GM04504 (cell line): Measurements from ENCODE around the gene LARGE1.
A peak's percentile ranks its signal among the peaks of the same experiment; 100 is the strongest.
"Not testable (repeated sequence)": the region's sequence is repeated elsewhere in the genome, so short reads cannot be mapped to it uniquely, and the experiment has no call there.

Experiments used
- DNase-seq: peaks from one replicate; pipeline ENCODE4 v3.0.0-alpha.2; 2012; ENCODE audit warnings: low read depth

Gene LARGE1

GRCh38 chr22:33474587-33474986 lies 445.7 kb downstream of the LARGE1 start:
- no peak for DNase-seq

GRCh38 chr22:33472462-33473344 lies 447.6 kb downstream of the LARGE1 start:
- DNase-seq = no peak

GRCh38 chr22:33470456-33470855 lies 449.8 kb downstream of the LARGE1 start:
- DNase-seq = no peak

- DNase-seq = no peak
Observed at GRCh38 chr22:33467620-33468095, 452.6 kb downstream of the LARGE1 start.

- DNase-seq = no peak
Observed at GRCh38 chr22:33467080-33467479, 453.2 kb downstream of the LARGE1 start.

GRCh38 chr22:33465554-33465953 lies 454.7 kb downstream of the LARGE1 start:
- no peak for DNase-seq

GRCh38 chr22:33464698-33465097 lies 455.6 kb downstream of the LARGE1 start:
- DNase-seq = no peak

GRCh38 chr22:33461698-33462434 lies 458.4 kb downstream of the LARGE1 start:
- no peak for DNase-seq

GRCh38 chr22:33461245-33461644 lies 459.0 kb downstream of the LARGE1 start:
- DNase-seq = not testable (repeated sequence)

- no peak for DNase-seq
Observed at GRCh38 chr22:33459137-33459536, 461.1 kb downstream of the LARGE1 start.

- DNase-seq = no peak
Observed at GRCh38 chr22:33456511-33456910, 463.8 kb downstream of the LARGE1 start.

GRCh38 chr22:33455036-33455435 lies 465.2 kb downstream of the LARGE1 start:
- DNase-seq = no peak

GRCh38 chr22:33451866-33452469 lies 468.3 kb downstream of the LARGE1 start:
- DNase-seq = no peak

- no peak for DNase-seq
Observed at GRCh38 chr22:33450756-33451155, 469.5 kb downstream of the LARGE1 start.

- DNase-seq = no peak
Observed at GRCh38 chr22:33447733-33448132, 472.5 kb downstream of the LARGE1 start.

GRCh38 chr22:33443683-33444082 lies 476.6 kb downstream of the LARGE1 start:
- DNase-seq = no peak

GRCh38 chr22:33440756-33441155 lies 479.5 kb downstream of the LARGE1 start:
- DNase-seq = no peak

GRCh38 chr22:33438273-33438672 lies 482.0 kb downstream of the LARGE1 start:
- peak; percentile 72 for DNase-seq

- DNase-seq = no peak
Observed at GRCh38 chr22:33431300-33431699, 489.0 kb downstream of the LARGE1 start.

GRCh38 chr22:33429281-33429680 lies 491.0 kb downstream of the LARGE1 start:
- no peak for DNase-seq

- DNase-seq = no peak
Observed at GRCh38 chr22:33427461-33427860, 492.8 kb downstream of the LARGE1 start.

GRCh38 chr22:33426451-33426850 lies 493.8 kb downstream of the LARGE1 start:
- DNase-seq = no peak

- no peak for DNase-seq
Observed at GRCh38 chr22:33421859-33422258, 498.4 kb downstream of the LARGE1 start.
